GM12878 (cell line): Measurements from ENCODE around the gene HCLS1. TPM values are rescaled to one million over a fixed set of nuclear protein-coding genes. Genes with fewer than 3 reads are reported as not detected.

Experiments
- ATAC-seq: fragments of 200-7000 bp; cut with Tn5 transposase; 3 replicates; pipeline ENCODE4 v1.9.1; 2020; ENCODE audit warnings: mild to moderate bottlenecking, moderate library complexity
- BruUV-seq: library from RNA; stranded (reverse); fragments of 400-500 nt; replicated peaks from 2 replicates; lab custom pipeline; 2021; lab: Mats Ljungman, UMichigan
- CTCF ChIA-PET: fragments of 300-600 bp; sonication (Branson Sonifier 250); formaldehyde crosslinking; extraction: SDS; loops from one replicate; lab custom pipeline; 2021; ENCODE audit warnings: inconsistent platforms; lab: Yijun Ruan, JAX
- POLR2A ChIA-PET: fragments of 350-600 bp; formaldehyde crosslinking; extraction: SDS; loops from one replicate; lab custom pipeline; 2021; ENCODE audit warnings: inconsistent platforms; lab: Charles Lee
- RAD21 ChIA-PET: fragments of 300-600 bp; sonication (Branson Sonifier 250); formaldehyde crosslinking; loops from one replicate; lab custom pipeline; 2023; ENCODE audit warnings: antibody characterized with exemption; ENCODE audit not compliant: unreplicated experiment; lab: Charles Lee
- SMC1A ChIA-PET: fragments of 300-600 bp; sonication (Branson Sonifier 250); formaldehyde crosslinking; loops from one replicate; lab custom pipeline; 2023; ENCODE audit not compliant: unreplicated experiment, uncharacterized antibody; lab: Charles Lee
- DNase-seq: peaks from one replicate; pipeline ENCODE4 v3.0.0-alpha.2; 2011; ENCODE audit warnings: low read depth, low spot score
- FAIRE-seq: peaks from 3 replicates; lab custom pipeline; 2011; peaks lifted over from hg19 to GRCh38; lab: Jason Lieb, UNC
- H2AFZ ChIP-seq: 2 replicates; pipeline ENCODE4 v1.6.0; 2011; ENCODE audit warnings: low read depth, low read length, control low read depth; ENCODE audit not compliant: control insufficient read depth
- H3K27ac ChIP-seq: 2 replicates; pipeline ENCODE4 v1.5.1; 2011; ENCODE audit warnings: control low read depth; ENCODE audit not compliant: control insufficient read depth, insufficient read depth
- H3K27me3 ChIP-seq, 2 experiments: replicated peaks in 1 of 2; 2 replicates each; pipeline versions ENCODE4 v1.6.0 to v1.6.1; 2011; ENCODE audit warnings: low read length in 1 of 2; ENCODE audit not compliant: control insufficient read depth in 2 of 2, insufficient read depth in 2 of 2
- H3K36me3 ChIP-seq, 2 experiments: 2 replicates each; pipeline ENCODE4 v1.5.1; 2011; ENCODE audit warnings: low read length in 1 of 2; ENCODE audit not compliant: control insufficient read depth in 2 of 2, insufficient read depth in 2 of 2
- H3K4me1 ChIP-seq: 2 replicates; pipeline ENCODE4 v1.6.1; 2011; ENCODE audit warnings: mild to moderate bottlenecking, low read length, moderate library complexity, mixed read lengths; ENCODE audit not compliant: control insufficient read depth, insufficient read depth
- H3K4me2 ChIP-seq: 2 replicates; pipeline ENCODE4 v1.6.0; 2011; ENCODE audit warnings: control low read depth; ENCODE audit not compliant: control insufficient read depth, insufficient read depth
- H3K4me3 ChIP-seq: fragments of 200-600 bp; sonication (generic); 2 replicates; pipeline ENCODE4 v1.5.1; 2016
- H3K79me2 ChIP-seq: 2 replicates; pipeline ENCODE4 v1.6.0; 2011; ENCODE audit warnings: low read length; ENCODE audit not compliant: control insufficient read depth, insufficient read depth
- H3K9ac ChIP-seq: 2 replicates; pipeline ENCODE4 v1.8.0; 2011; ENCODE audit warnings: low read length, control low read depth, mixed read lengths; ENCODE audit not compliant: control insufficient read depth, insufficient read depth
- H3K9me3 ChIP-seq: replicated peaks from 3 replicates; pipeline ENCODE4 v1.5.1; 2011; ENCODE audit warnings: mild to moderate bottlenecking, low read length; ENCODE audit not compliant: control insufficient read depth, insufficient read depth
- H4K20me1 ChIP-seq: 2 replicates; pipeline ENCODE4 v1.6.0; 2011; ENCODE audit not compliant: control insufficient read depth, insufficient read depth
- CBX5 ChIP-seq: sonication (generic); IDR thresholded peaks from 2 replicates; pipeline ENCODE4 v1.6.1; 2016; ENCODE audit warnings: low read depth, moderate library complexity, mild to moderate bottlenecking, inconsistent platforms
- CHD4 ChIP-seq: fragments of 200-600 bp; sonication (generic); IDR thresholded peaks from 2 replicates; pipeline ENCODE4 v1.6.1; 2016; ENCODE audit warnings: mild to moderate bottlenecking
- CREM ChIP-seq: IDR thresholded peaks from 2 replicates; pipeline ENCODE4 v1.6.1; 2014; ENCODE audit warnings: antibody characterized with exemption, low read depth
- EP300 ChIP-seq, 2 experiments: fragments of 150-350 bp in 1 of 2; IDR thresholded peaks; 2 replicates each; pipeline ENCODE4 v1.6.1; 2011 to 2012; ENCODE audit warnings: low read depth in 2 of 2, low read length in 2 of 2, borderline replicate concordance in 1 of 2, improper control_type of control experiment in 1 of 2, inconsistent platforms in 1 of 2; ENCODE audit not compliant: control insufficient read depth in 1 of 2
- ETV6 ChIP-seq, 2 experiments: fragments of 450-650 bp in 1 of 2; IDR thresholded peaks in 1 of 2; conservative IDR thresholded peaks in 1 of 2; 2 replicates each; pipeline ENCODE4 v1.6.1; 2014; ENCODE audit warnings: antibody characterized with exemption in 1 of 2, borderline replicate concordance in 1 of 2, low read depth in 1 of 2, mild to moderate bottlenecking in 1 of 2, moderate library complexity in 1 of 2
- GABPA ChIP-seq: IDR thresholded peaks from 2 replicates; pipeline ENCODE4 v1.6.1; 2014; ENCODE audit warnings: antibody characterized with exemption, low read depth, mild to moderate bottlenecking, inconsistent platforms
- IKZF2 ChIP-seq, 2 experiments: fragments of 450-650 bp; IDR thresholded peaks; 2 replicates each; pipeline ENCODE4 v1.6.1; 2017; ENCODE audit warnings: mild to moderate bottlenecking in 2 of 2, moderate library complexity in 2 of 2
- IRF4 ChIP-seq: IDR thresholded peaks from 2 replicates; pipeline ENCODE4 v1.6.1; 2011; ENCODE audit warnings: low read depth, low read length
- JUNB ChIP-seq: IDR thresholded peaks from 2 replicates; pipeline ENCODE4 v1.6.1; 2016; ENCODE audit warnings: antibody characterized with exemption, mild to moderate bottlenecking
- JUND ChIP-seq: IDR thresholded peaks from 2 replicates; pipeline ENCODE4 v1.6.1; 2012; ENCODE audit warnings: low read depth, mild to moderate bottlenecking, low read length, improper control_type of control experiment, moderate library complexity
- MEF2A ChIP-seq: IDR thresholded peaks from 2 replicates; pipeline ENCODE4 v1.6.1; 2011; ENCODE audit warnings: low read depth, mild to moderate bottlenecking, low read length, moderate library complexity; ENCODE audit not compliant: insufficient read depth
- NBN ChIP-seq: fragments of 450-650 bp; IDR thresholded peaks from 2 replicates; pipeline ENCODE4 v1.6.1; 2016
- NFIC ChIP-seq: IDR thresholded peaks from 2 replicates; pipeline ENCODE4 v1.6.1; 2012; ENCODE audit warnings: low read depth, mild to moderate bottlenecking, inconsistent platforms, low read length, moderate library complexity
- REST ChIP-seq: IDR thresholded peaks from 2 replicates; pipeline ENCODE4 v1.6.1; 2012; ENCODE audit warnings: mild to moderate bottlenecking, low read depth, low read length
- RFX5 ChIP-seq: IDR thresholded peaks from 2 replicates; pipeline ENCODE4 v1.6.1; 2011; ENCODE audit warnings: low read depth, low read length, improper control_type of control experiment
- RUNX3 ChIP-seq: IDR thresholded peaks from 2 replicates; pipeline ENCODE4 v1.6.1; 2012; ENCODE audit warnings: low read length, inconsistent platforms
- SMARCA5 ChIP-seq: fragments of 450-650 bp; IDR thresholded peaks from 2 replicates; pipeline ENCODE4 v1.6.1; 2017; ENCODE audit warnings: mild to moderate bottlenecking
- SPI1 ChIP-seq: IDR thresholded peaks from 2 replicates; pipeline ENCODE4 v1.6.1; 2011; ENCODE audit warnings: low read depth, mild to moderate bottlenecking, low read length, moderate library complexity, borderline replicate concordance; ENCODE audit not compliant: insufficient read depth
- SRF ChIP-seq, 2 experiments: IDR thresholded peaks; 2 replicates each; pipeline ENCODE4 v1.6.1; 2011; ENCODE audit warnings: low read depth in 2 of 2, low read length in 2 of 2, mild to moderate bottlenecking in 1 of 2, moderate library complexity in 1 of 2
- TBL1XR1 ChIP-seq: IDR thresholded peaks from 2 replicates; pipeline ENCODE4 v1.6.1; 2012; ENCODE audit warnings: low read depth, low read length, improper control_type of control experiment
- whole genome bisulfite sequencing: methylation state at CpG from one replicate; pipeline ENCODE4 v1.1.6; 2016; ENCODE audit warnings: low lambda C conversion rate; ENCODE audit not compliant: insufficient replicate concordance, insufficient coverage; ENCODE audit errors: missing lambda C conversion rate; 5-methylcytosine and 5-hydroxymethylcytosine counted together
- in situ Hi-C: fragments of 300-500 bp; cut with MboI; formaldehyde crosslinking; loops from 9 replicates; pipeline ENCODE4 v1.14.3; 2018; ENCODE audit warnings: mixed read lengths
- intact Hi-C: fragments of 100-400 bp; cut with micrococcal nuclease; formaldehyde crosslinking; loops from one replicate; pipeline ENCODE4 v1.14.2; 2022; ENCODE audit not compliant: unreplicated experiment
- polyA plus RNA-seq, 11 experiments: library from polyadenylated mRNA; depleted of rRNA in 4 of 11; unstranded in 6 of 11; stranded (reverse) in 5 of 11; fragments of >200 nt; fragmentation: Nextera tagmentation in 4 of 11; fragmentation: Illumina TruSeq in 1 of 11; extraction: Ambion mirVana in 4 of 11; extraction: Trizol in 1 of 11; gene quantifications; 1 replicate in 1 of 11; 2 replicates in 10 of 11; pipeline versions ENCODE4 v1.2.1 to v1.2.3, GENCODE V29; 2011 to 2016; ENCODE audit warnings: inconsistent platforms in 2 of 11, missing spikeins in 2 of 11, low read depth in 1 of 11
- total RNA-seq, 4 experiments: library from RNA; depleted of rRNA in 3 of 4; stranded (reverse); fragments of >200 nt in 3 of 4; fragmentation: Illumina TruSeq in 1 of 4; extraction: Trizol in 1 of 4; gene quantifications; 2 replicates each; pipeline versions ENCODE4 v1.2.1 to v1.2.3, GENCODE V29; 2013 to 2021

Gene HCLS1
- total and polyA plus RNA-seq, 10 of the 15 experiments (the other 5 are each of a cell fraction or from before 2014, with no cell fraction given), result 51.6 to 344 (median 231) TPM

DNA sequence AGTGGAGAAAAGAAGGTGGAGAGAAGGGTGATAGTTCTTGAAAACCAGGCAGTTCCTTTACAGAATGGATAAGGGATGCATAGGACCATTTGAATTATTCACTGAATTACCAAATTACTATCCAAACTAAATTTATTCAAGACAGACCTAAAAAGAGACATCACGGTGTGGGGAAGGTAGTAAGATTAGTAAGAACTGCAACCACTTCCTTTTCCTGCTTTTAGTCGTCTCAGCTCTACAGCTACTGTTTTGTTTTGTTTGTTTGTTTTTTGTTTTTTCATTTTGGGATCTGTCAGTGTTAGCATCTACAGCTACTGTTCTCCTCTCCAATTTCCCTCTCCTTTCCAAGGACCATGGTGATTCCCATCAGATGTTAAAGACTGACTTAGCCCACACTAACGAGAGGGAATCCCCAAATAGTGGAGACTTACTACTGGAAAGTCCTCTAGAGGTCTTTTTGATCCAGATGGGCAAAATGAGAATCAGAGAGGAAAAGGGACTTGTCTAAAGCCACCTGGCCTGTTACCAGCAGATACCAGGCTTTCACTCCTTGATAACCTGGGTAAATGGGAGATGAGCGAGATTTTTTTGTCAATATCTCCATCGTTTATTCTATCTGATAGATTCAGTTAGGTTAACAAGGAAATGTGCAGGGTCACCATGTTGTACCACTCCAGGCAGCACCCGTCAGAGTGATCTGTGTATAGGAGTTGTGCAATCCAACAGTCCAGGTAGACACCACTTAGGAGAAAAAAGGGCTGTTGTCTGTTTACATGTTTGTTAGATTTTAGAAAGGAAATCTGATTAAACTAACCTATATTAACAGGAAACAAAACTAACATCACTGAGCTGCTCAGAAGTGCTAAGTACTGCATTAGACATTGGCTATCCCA is 6.0 kb downstream of the HCLS1 start:
- Histone ChIP-seq H3K27ac (peak overlapping the region; percentile 68; the same call in 1 of the 2 replicates), H3K4me3 (peak overlapping the region; percentile 12; the same call in 1 of the 2 replicates), H3K79me2 (peaks cover 43% of the 10 kb centered on the region), H3K4me1 (peaks cover 34% of the 10 kb centered on the region), H3K27me3 (no peaks in the 10 kb centered on the region), H3K36me3 (peaks cover 4 to 50% of the 10 kb centered on the region in 2 experiments; a peak in 3 of 4 replicates), H3K9me3 (no peaks in the 10 kb centered on the region; the same call in 2 of the 3 replicates), H3K9ac (no peak overlapping the region), H3K4me2 (peak overlapping the region; percentile 58), H4K20me1 (no peaks in the 10 kb centered on the region), H2AFZ (no peak overlapping the region; the same call in 1 of the 2 replicates)
- peak; percentile 89 for ATAC-seq
- peak; percentile 36 for DNase-seq
- under 1% methylated on average over 6 of the region's 6 CpGs for WGBS
- peak; percentile 84 for FAIRE-seq
- in situ Hi-C loops (loop anchor here (10.0 kb wide), 1 partner anchor 1030 kb away; the partner anchor contains the start of gene PARP14), intact Hi-C loops (loop anchor here (2.0 to 10.0 kb wide), 2 partner anchors 108 to 420 kb away; no protein-coding TSS in a partner anchor)
- ChIA-PET SMC1A (interaction anchor here (0.6 to 2.2 kb wide), 4 partner anchors 27 to 448 kb away, joined by 3 to 4 read pairs (median 3); no protein-coding TSS in a partner anchor), CTCF (interaction anchor here (0.9 to 1.3 kb wide), 3 partner anchors 16 to 78 kb away, joined by 3 read pairs; no protein-coding TSS in a partner anchor), RAD21 (no interaction called here), POLR2A (interaction anchor here (0.6 kb wide), 2 partner anchors 89 to 176 kb away, joined by 3 to 5 read pairs; no protein-coding TSS in a partner anchor)
- BruUV-seq, result no TSS peak
- TF ChIP-seq IRF4, result peak; percentile 77; the same call in 1 of the 2 replicates
- TF ChIP-seq EP300 (IDR thresholded peaks at IDR 0.05; ENCODE audit: borderline replicate concordance in 1 of 2, control insufficient read depth in 1 of 2, low read depth in 2 of 2, low read length in 2 of 2), result 0 out of 4 replicates have a peak, but pooled peaks have one; percentile 16 to 21
- no peak for TF ChIP-seq SRF (IDR thresholded peaks at IDR 0.05; ENCODE audit: low read depth in 2 of 2, low read length in 2 of 2)
- TF ChIP-seq NBN, result peak; percentile 72
- TF ChIP-seq SPI1, result peak; percentile 81
- TF ChIP-seq GABPA, result peak; percentile 75
- TF ChIP-seq RUNX3, result peak; percentile 93
- no peak for TF ChIP-seq TBL1XR1
- TF ChIP-seq REST, result no peak
- TF ChIP-seq CHD4, result no peak
- no peak for TF ChIP-seq JUND
- 0 out of 2 replicates have a peak, but pooled peaks have one; percentile 28 for TF ChIP-seq CBX5
- TF ChIP-seq NFIC, result peak; percentile 64
- TF ChIP-seq CREM, result peak; percentile 19; the same call in 1 of the 2 replicates
- TF ChIP-seq RFX5, result no peak
- peak; percentile 80 for TF ChIP-seq JUNB
- TF ChIP-seq MEF2A, result peak; percentile 73; the same call in 1 of the 2 replicates
- peak; percentile 48; the same call in 1 of the 2 replicates for TF ChIP-seq SMARCA5
- TF ChIP-seq IKZF2 (IDR thresholded peaks at IDR 0.05), result peak; percentile 44 to 46; a peak in 3 of 4 replicates
- peak in 1 of 2 experiments; percentile 84; a peak in 2 of 4 replicates for TF ChIP-seq ETV6 (conservative IDR thresholded peaks at IDR 0.05 in 1 of 2, IDR thresholded peaks at IDR 0.05 in 1 of 2; ENCODE audit: borderline replicate concordance in 1 of 2, low read depth in 1 of 2)
